HL-60 (cell line): ENCODE data around the gene BGLAP.

Experiments
- POLR2AphosphoS5 ChIP-seq: IDR thresholded peaks from 2 replicates; pipeline ENCODE4 v1.6.1; 2012; ENCODE audit warnings: low read depth
- TF ChIP-seq, protein P1 (sequence below): IDR thresholded peaks from one replicate; pipeline ENCODE4 v1.5.1; 2011; ENCODE audit warnings: low read length, control low read depth, inconsistent platforms; ENCODE audit not compliant: insufficient read depth

DNA sequence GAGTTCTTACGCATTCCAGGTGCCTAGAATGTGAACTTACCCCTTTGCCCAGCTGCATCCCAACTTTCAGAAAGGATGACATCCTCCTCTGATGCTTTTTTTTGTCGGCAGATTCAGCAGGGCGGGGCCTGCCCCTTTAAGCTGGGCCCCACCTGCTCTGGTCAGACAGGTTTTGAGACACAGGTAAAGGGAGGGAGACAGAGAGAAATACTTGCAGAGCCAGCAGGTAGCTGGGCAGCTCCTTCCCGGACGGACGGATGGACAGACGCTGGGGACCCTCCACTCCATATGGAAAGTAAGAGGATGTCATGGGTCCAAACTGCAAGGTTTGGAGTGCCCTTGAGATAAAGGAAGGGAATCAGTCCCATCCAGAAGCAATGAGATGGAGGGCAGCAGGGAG is 42.1 kb downstream of the BGLAP start, which contains the start of gene TMEM79:
- TF ChIP-seq, protein P1, sequence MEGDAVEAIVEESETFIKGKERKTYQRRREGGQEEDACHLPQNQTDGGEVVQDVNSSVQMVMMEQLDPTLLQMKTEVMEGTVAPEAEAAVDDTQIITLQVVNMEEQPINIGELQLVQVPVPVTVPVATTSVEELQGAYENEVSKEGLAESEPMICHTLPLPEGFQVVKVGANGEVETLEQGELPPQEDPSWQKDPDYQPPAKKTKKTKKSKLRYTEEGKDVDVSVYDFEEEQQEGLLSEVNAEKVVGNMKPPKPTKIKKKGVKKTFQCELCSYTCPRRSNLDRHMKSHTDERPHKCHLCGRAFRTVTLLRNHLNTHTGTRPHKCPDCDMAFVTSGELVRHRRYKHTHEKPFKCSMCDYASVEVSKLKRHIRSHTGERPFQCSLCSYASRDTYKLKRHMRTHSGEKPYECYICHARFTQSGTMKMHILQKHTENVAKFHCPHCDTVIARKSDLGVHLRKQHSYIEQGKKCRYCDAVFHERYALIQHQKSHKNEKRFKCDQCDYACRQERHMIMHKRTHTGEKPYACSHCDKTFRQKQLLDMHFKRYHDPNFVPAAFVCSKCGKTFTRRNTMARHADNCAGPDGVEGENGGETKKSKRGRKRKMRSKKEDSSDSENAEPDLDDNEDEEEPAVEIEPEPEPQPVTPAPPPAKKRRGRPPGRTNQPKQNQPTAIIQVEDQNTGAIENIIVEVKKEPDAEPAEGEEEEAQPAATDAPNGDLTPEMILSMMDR = no peak
- no peak for TF ChIP-seq POLR2AphosphoS5
